ENCODE results near the gene PTBP3. TPM values are rescaled to one million over a fixed set of nuclear protein-coding genes. Genes with fewer than 3 reads are reported as not detected.
"Not testable (repeated sequence)": the region's sequence is repeated elsewhere in the genome, so short reads cannot be mapped to it uniquely, and the experiment has no call there.

PTBP3 gene
- total RNA-seq = 40.2 and 41.6 TPM in 2 replicates

GRCh38 chr9:112332977-112333638 lies at the start of gene PTBP3:
Gene PTBP3, minus strand, starts transcription at chr9:112333619. Its CDS starts 35,754 bp downstream, at chr9:112297865.
- DNase-seq (ENCODE audit: low read depth in 2 of 2) = peak; percentile 43 to 87

- no peak for DNase-seq (ENCODE audit: low read depth in 2 of 2)
Measured at GRCh38 chr9:112382501-112383364, 49.3 kb upstream of the PTBP3 start.

- DNase-seq (ENCODE audit: low read depth in 2 of 2) = no peak
Measured at GRCh38 chr9:112382066-112382465, 48.6 kb upstream of the PTBP3 start.

- peak in 1 of 2 donors; percentile 18 for DNase-seq (ENCODE audit: low read depth in 2 of 2)
Measured at GRCh38 chr9:112380825-112381221, 47.4 kb upstream of the PTBP3 start.

GRCh38 chr9:112380102-112380824 lies 46.8 kb upstream of the PTBP3 start, which contains the start of gene HSDL2:
Gene HSDL2, plus strand, starts transcription at chr9:112380108. Its CDS starts 56 bp downstream, at chr9:112380164.
- DNase-seq (ENCODE audit: low read depth in 2 of 2) = peak in 1 of 2 donors; percentile 54

- peak; percentile 96 to 99 for DNase-seq (ENCODE audit: low read depth in 2 of 2)
Measured at GRCh38 chr9:112379177-112380101, 46.0 kb upstream of the PTBP3 start.

- peak in 1 of 2 donors; percentile 44 for DNase-seq (ENCODE audit: low read depth in 2 of 2)
Measured at GRCh38 chr9:112378328-112379176, 45.1 kb upstream of the PTBP3 start.

- no peak for DNase-seq (ENCODE audit: low read depth in 2 of 2)
Measured at GRCh38 chr9:112377684-112378327, 44.4 kb upstream of the PTBP3 start.

- no peak for DNase-seq (ENCODE audit: low read depth in 2 of 2)
Measured at GRCh38 chr9:112377087-112377486, 43.7 kb upstream of the PTBP3 start.

- no peak for DNase-seq (ENCODE audit: low read depth in 2 of 2)
Measured at GRCh38 chr9:112375361-112375760, 41.9 kb upstream of the PTBP3 start.

GRCh38 chr9:112374232-112374631 lies 40.8 kb upstream of the PTBP3 start:
- not testable (repeated sequence) for DNase-seq (ENCODE audit: low read depth in 2 of 2)

- peak in 1 of 2 donors; percentile 44 for DNase-seq (ENCODE audit: low read depth in 2 of 2)
Measured at GRCh38 chr9:112373666-112374065, 40.2 kb upstream of the PTBP3 start.

- no peak for DNase-seq (ENCODE audit: low read depth in 2 of 2)
Measured at GRCh38 chr9:112371060-112371459, 37.6 kb upstream of the PTBP3 start.

GRCh38 chr9:112369817-112370216 lies 36.4 kb upstream of the PTBP3 start:
- no peak for DNase-seq (ENCODE audit: low read depth in 2 of 2)

GRCh38 chr9:112367465-112367864 lies 34.0 kb upstream of the PTBP3 start:
- no peak for DNase-seq (ENCODE audit: low read depth in 2 of 2)

GRCh38 chr9:112366591-112366990 lies 33.2 kb upstream of the PTBP3 start:
- no peak for DNase-seq (ENCODE audit: low read depth in 2 of 2)

- DNase-seq (ENCODE audit: low read depth in 2 of 2) = not testable (repeated sequence)
Measured at GRCh38 chr9:112365257-112365656, 31.8 kb upstream of the PTBP3 start.

- DNase-seq (ENCODE audit: low read depth in 2 of 2) = no peak
Measured at GRCh38 chr9:112364761-112365160, 31.3 kb upstream of the PTBP3 start.

GRCh38 chr9:112361601-112362000 lies 28.2 kb upstream of the PTBP3 start:
- DNase-seq (ENCODE audit: low read depth in 2 of 2) = peak; percentile 37 to 62

Measured in dermis microvascular lymphatic vessel endothelial cell (primary cell).